HepG2 (cell line): Measurements from ENCODE around the gene TSSK6. TPM values are rescaled to one million over a fixed set of nuclear protein-coding genes. Genes with fewer than 3 reads are reported as not detected.
A peak's percentile ranks its signal among the peaks of the same experiment; 100 is the strongest.

ENCODE experiments used
- ADNP ChIP-seq: sonication (generic); formaldehyde crosslinking; IDR thresholded peaks from 2 replicates; pipeline ENCODE4 v1.4.0; 2020; ENCODE audit warnings: missing genetic modification reagents
- AGO2 ChIP-seq: fragments of 200-400 bp; formaldehyde crosslinking; optimal IDR thresholded peaks from 2 replicates; pipeline ENCODE3; 2017; ENCODE audit warnings: mild to moderate bottlenecking, low read depth, low read length, moderate library complexity
- CBX1 ChIP-seq: IDR thresholded peaks from one replicate; pipeline ENCODE4 v1.6.1; 2016; ENCODE audit warnings: antibody characterized with exemption, low read depth
- DPF2 ChIP-seq: sonication (generic); formaldehyde crosslinking; IDR thresholded peaks from 2 replicates; pipeline ENCODE4 v1.4.0; 2020; ENCODE audit warnings: mild to moderate bottlenecking, low read depth, missing genetic modification reagents, borderline replicate concordance
- DZIP1 ChIP-seq: sonication (generic); formaldehyde crosslinking; IDR thresholded peaks from 2 replicates; pipeline ENCODE4 v1.5.0; 2020; ENCODE audit warnings: mild to moderate bottlenecking, missing genetic modification reagents
- EED ChIP-seq: sonication (generic); formaldehyde crosslinking; IDR thresholded peaks from 2 replicates; pipeline ENCODE4 v1.5.0; 2020; ENCODE audit warnings: mild to moderate bottlenecking, missing genetic modification reagents
- HNF4A ChIP-seq: sonication (generic); formaldehyde crosslinking; IDR thresholded peaks from 2 replicates; pipeline ENCODE4 v1.4.0; 2020; ENCODE audit warnings: missing genetic modification reagents
- HNRNPLL ChIP-seq: fragments of 200-400 bp; formaldehyde crosslinking; IDR thresholded peaks from 2 replicates; pipeline ENCODE4 v1.6.1; 2017; ENCODE audit warnings: mild to moderate bottlenecking, low read depth, low read length; ENCODE audit not compliant: poor library complexity, severe bottlenecking
- KDM2A ChIP-seq: sonication (generic); formaldehyde crosslinking; IDR thresholded peaks from 2 replicates; pipeline ENCODE4 v1.4.0; 2020; ENCODE audit warnings: low read depth, missing genetic modification reagents, borderline replicate concordance
- MXD1 ChIP-seq: sonication (generic); formaldehyde crosslinking; IDR thresholded peaks from 2 replicates; pipeline ENCODE4 v1.4.0; 2020; ENCODE audit warnings: mild to moderate bottlenecking, missing genetic modification reagents
- PCBP2 ChIP-seq: fragments of 200-400 bp; formaldehyde crosslinking; optimal IDR thresholded peaks from 2 replicates; pipeline ENCODE3; 2018; ENCODE audit warnings: low read length, low read depth; ENCODE audit not compliant: poor library complexity, severe bottlenecking
- SMYD3 ChIP-seq: sonication (generic); formaldehyde crosslinking; IDR thresholded peaks from 2 replicates; pipeline ENCODE4 v1.8.1; 2023; ENCODE audit warnings: mild to moderate bottlenecking, missing genetic modification reagents
- ZNF224 ChIP-seq: sonication (generic); formaldehyde crosslinking; IDR thresholded peaks from 2 replicates; pipeline ENCODE4 v1.5.0; 2020; ENCODE audit warnings: mild to moderate bottlenecking, missing genetic modification reagents
- ZNF331 ChIP-seq: sonication (generic); formaldehyde crosslinking; IDR thresholded peaks from 2 replicates; pipeline ENCODE4 v1.4.0; 2020; ENCODE audit warnings: missing genetic modification reagents
- ZNF687 ChIP-seq: sonication (generic); formaldehyde crosslinking; IDR thresholded peaks from 2 replicates; pipeline ENCODE4 v1.5.1; 2020; ENCODE audit warnings: mild to moderate bottlenecking, missing genetic modification reagents, moderate library complexity
- polyA plus RNA-seq, 8 experiments: library from polyadenylated mRNA; depleted of rRNA in 3 of 8; stranded (reverse) in 7 of 8; unstranded in 1 of 8; fragments of >200 nt; fragmentation: Illumina TruSeq in 4 of 8; extraction: Trizol in 4 of 8; gene quantifications; 2 replicates each; pipeline versions ENCODE4 v1.2.1 to v1.2.3, GENCODE V29; 2011 to 2016; ENCODE audit warnings: low read depth in 4 of 8, missing spikeins in 1 of 8, mixed read lengths in 1 of 8; ENCODE audit not compliant: insufficient read depth in 1 of 8
- total RNA-seq, 5 experiments: library from RNA; depleted of rRNA; stranded (reverse); fragments of >200 nt; fragmentation: Illumina TruSeq; extraction: Trizol; gene quantifications; 2 replicates each; pipeline ENCODE4 v1.2.3, GENCODE V29; 2016; ENCODE audit warnings: low read depth in 1 of 5

Gene TSSK6
- total and polyA plus RNA-seq, 2 of the 13 experiments (the other 11 are each of a cell fraction or from before 2014, with no cell fraction given): 0.71 to 1.2 TPM

GRCh38 chr19:19538061-19538784, 22.9 kb upstream of the TSSK6 start, which contains the start of gene CILP2 (continued):
- peak; percentile 22; the same call in 1 of the 2 replicates for TF ChIP-seq ZNF687 (CRISPR knock-in tag)
- no peak for TF ChIP-seq HNF4A (CRISPR knock-in tag)
- TF ChIP-seq MXD1 (CRISPR knock-in tag): peak; percentile 43; the same call in 1 of the 2 replicates
- TF ChIP-seq PCBP2: no peak
- TF ChIP-seq KDM2A (CRISPR knock-in tag): peak; percentile 60; the same call in 1 of the 2 replicates
- TF ChIP-seq HNRNPLL: no peak
- peak; percentile 40 for TF ChIP-seq AGO2
- TF ChIP-seq EED: no peak
- TF ChIP-seq ZNF224 (CRISPR knock-in tag): 0 out of 2 replicates have a peak, but pooled peaks have one; percentile 27
- TF ChIP-seq DPF2 (CRISPR knock-in tag): no peak
- TF ChIP-seq ADNP (CRISPR knock-in tag): no peak
- 0 out of 2 replicates have a peak, but pooled peaks have one; percentile 58 for TF ChIP-seq DZIP1
- no peak for TF ChIP-seq CBX1
- TF ChIP-seq ZNF331: no peak
- no peak for TF ChIP-seq SMYD3 (CRISPR knock-in tag)
